Tibial artery (tissue), 4 donors: Measurements from ENCODE around the gene PLXNB1.

Experiments
- DNase-seq, 2 donors: peaks; one replicate each; pipeline ENCODE4 v3.0.0-alpha.2; 2019
- H3K27ac ChIP-seq, 2 donors: fragments of 200-600 bp; sonication (generic) in 1 of 2; 1 replicate in 1 of 2; 2 replicates in 1 of 2; pipeline ENCODE4 v1.5.1; 2018 to 2019; ENCODE audit warnings: mild to moderate bottlenecking in 1 of 2
- H3K27me3 ChIP-seq, 2 donors: fragments of 200-600 bp; sonication (generic) in 1 of 2; one replicate each; pipeline versions ENCODE4 v1.5.1 to v1.6.0; 2016 to 2019
- H3K36me3 ChIP-seq, 3 donors: fragments of 200-600 bp; sonication (generic) in 2 of 3; one replicate each; pipeline ENCODE4 v1.5.1; 2016 to 2019; ENCODE audit warnings: mild to moderate bottlenecking in 2 of 3
- H3K4me1 ChIP-seq, 4 donors: fragments of 200-600 bp; sonication (generic) in 2 of 4; 1 replicate in 3 of 4; 2 replicates in 1 of 4; pipeline ENCODE4 v1.5.1; 2016 to 2019
- H3K4me3 ChIP-seq, 2 donors: fragments of 200-600 bp; sonication (generic) in 1 of 2; 1 replicate in 1 of 2; 2 replicates in 1 of 2; pipeline ENCODE4 v1.5.1; 2018 to 2019; ENCODE audit warnings: mild to moderate bottlenecking in 2 of 2
- H3K9me3 ChIP-seq, 3 donors: fragments of 200-600 bp; sonication (generic) in 1 of 3; one replicate each; pipeline ENCODE4 v1.5.1; 2016 to 2019
- intact Hi-C: fragments of 100-400 bp; cut with DNase I; formaldehyde crosslinking; loops from one replicate; pipeline ENCODE4 v1.15.0; 2023; ENCODE audit warnings: low total_unique reads
- TF ChIP-seq, protein P1 (sequence below), 2 experiments: fragments of 200-600 bp in 1 of 2; fragments of 450-650 bp in 1 of 2; IDR thresholded peaks; one replicate each; pipeline ENCODE4 v1.5.1; 2017 to 2019; ENCODE audit warnings: antibody characterized with exemption in 2 of 2, mild to moderate bottlenecking in 1 of 2, moderate library complexity in 1 of 2

Gene PLXNB1

GRCh38 chr3:48431224-48432029 lies 1.5 kb upstream of the PLXNB1 start:
- DNase-seq, result peak; percentile 18 to 55
- TF ChIP-seq, protein P1, sequence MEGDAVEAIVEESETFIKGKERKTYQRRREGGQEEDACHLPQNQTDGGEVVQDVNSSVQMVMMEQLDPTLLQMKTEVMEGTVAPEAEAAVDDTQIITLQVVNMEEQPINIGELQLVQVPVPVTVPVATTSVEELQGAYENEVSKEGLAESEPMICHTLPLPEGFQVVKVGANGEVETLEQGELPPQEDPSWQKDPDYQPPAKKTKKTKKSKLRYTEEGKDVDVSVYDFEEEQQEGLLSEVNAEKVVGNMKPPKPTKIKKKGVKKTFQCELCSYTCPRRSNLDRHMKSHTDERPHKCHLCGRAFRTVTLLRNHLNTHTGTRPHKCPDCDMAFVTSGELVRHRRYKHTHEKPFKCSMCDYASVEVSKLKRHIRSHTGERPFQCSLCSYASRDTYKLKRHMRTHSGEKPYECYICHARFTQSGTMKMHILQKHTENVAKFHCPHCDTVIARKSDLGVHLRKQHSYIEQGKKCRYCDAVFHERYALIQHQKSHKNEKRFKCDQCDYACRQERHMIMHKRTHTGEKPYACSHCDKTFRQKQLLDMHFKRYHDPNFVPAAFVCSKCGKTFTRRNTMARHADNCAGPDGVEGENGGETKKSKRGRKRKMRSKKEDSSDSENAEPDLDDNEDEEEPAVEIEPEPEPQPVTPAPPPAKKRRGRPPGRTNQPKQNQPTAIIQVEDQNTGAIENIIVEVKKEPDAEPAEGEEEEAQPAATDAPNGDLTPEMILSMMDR (IDR thresholded peaks at IDR 0.05), result no peak
- intact Hi-C loops, result loop anchor here (10.0 kb wide), 2 partner anchors 127 to 197 kb away; partner anchors contain the start of gene NME6
- no peaks in the 10 kb centered on the region for H3K27me3 ChIP-seq
- no peak overlapping the region for H3K4me3 ChIP-seq
- peaks cover 0 to 71% (median 52%) of the 10 kb centered on the region in 4 donors for H3K4me1 ChIP-seq
- no peaks in the 10 kb centered on the region for H3K9me3 ChIP-seq
- peak overlapping the region; percentile 93 to 99 for H3K27ac ChIP-seq
- H3K36me3 ChIP-seq, result peaks cover 0 to 15% (median 0%) of the 10 kb centered on the region in 3 donors

- intact Hi-C loops, result loop anchor here (10.0 kb wide), 2 partner anchors 126 to 196 kb away; partner anchors contain the start of gene NME6
- Histone ChIP-seq H3K4me1 (peaks cover 0 to 78% (median 58%) of the 10 kb centered on the region in 4 donors), H3K4me3 (peak overlapping the region in 1 of 2 donors; percentile 87), H3K9me3 (no peaks in the 10 kb centered on the region), H3K27me3 (no peaks in the 10 kb centered on the region), H3K27ac (peak overlapping the region; percentile 93 to 99), H3K36me3 (peaks cover 0 to 15% (median 0%) of the 10 kb centered on the region in 3 donors)
- DNase-seq, result peak in 1 of 2 donors; percentile 63
- TF ChIP-seq, protein P1 (IDR thresholded peaks at IDR 0.05), result no peak
These were observed 819 bp upstream of the PLXNB1 start for GRCh38 chr3:48430708-48431101.

DNA sequence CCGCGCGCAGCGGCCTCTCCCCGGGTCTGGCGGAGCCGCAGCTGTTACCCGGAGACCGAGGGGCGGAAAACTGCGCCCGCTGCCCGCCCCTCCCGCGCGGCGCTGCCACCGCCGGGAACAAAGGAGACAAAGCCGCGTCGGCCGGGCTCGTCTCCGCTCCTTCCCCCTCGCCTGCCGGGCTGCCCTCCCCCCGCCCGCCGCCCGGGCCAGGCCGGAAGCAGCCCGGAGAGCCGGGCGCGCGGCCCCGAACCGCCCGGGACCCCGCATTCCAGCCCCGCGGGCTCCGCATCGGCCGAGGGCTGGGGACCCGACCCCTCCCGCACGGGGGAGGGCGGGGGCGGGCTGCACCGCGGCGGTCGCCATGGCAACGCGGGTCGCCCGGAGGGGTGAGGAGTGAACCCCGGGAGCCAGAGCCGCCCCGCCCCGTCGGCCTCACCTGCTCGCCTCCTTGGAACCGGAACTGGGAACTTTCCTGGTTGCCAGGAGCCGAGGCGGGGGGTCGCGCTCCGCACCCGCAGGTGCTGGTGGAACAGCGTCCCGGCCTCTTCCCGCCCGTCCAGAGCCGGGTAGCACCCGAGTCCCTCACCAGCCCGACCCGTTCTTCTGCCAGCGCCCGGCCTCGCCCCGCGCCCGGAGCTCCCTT lies 448 bp downstream of the PLXNB1 start:
- intact Hi-C loops, result no loop called here
- TF ChIP-seq, protein P1 (IDR thresholded peaks at IDR 0.05), result no peak
- Histone ChIP-seq H3K36me3 (peaks cover 0 to 15% (median 0%) of the 10 kb centered on the region in 3 donors), H3K27me3 (no peaks in the 10 kb centered on the region), H3K27ac (peak overlapping the region; percentile 93 to 99), H3K4me3 (peak overlapping the region; percentile 68 to 87), H3K4me1 (peaks cover 0 to 84% (median 64%) of the 10 kb centered on the region in 4 donors), H3K9me3 (no peaks in the 10 kb centered on the region)
- DNase-seq, result peak in 1 of 2 donors; percentile 81

DNA sequence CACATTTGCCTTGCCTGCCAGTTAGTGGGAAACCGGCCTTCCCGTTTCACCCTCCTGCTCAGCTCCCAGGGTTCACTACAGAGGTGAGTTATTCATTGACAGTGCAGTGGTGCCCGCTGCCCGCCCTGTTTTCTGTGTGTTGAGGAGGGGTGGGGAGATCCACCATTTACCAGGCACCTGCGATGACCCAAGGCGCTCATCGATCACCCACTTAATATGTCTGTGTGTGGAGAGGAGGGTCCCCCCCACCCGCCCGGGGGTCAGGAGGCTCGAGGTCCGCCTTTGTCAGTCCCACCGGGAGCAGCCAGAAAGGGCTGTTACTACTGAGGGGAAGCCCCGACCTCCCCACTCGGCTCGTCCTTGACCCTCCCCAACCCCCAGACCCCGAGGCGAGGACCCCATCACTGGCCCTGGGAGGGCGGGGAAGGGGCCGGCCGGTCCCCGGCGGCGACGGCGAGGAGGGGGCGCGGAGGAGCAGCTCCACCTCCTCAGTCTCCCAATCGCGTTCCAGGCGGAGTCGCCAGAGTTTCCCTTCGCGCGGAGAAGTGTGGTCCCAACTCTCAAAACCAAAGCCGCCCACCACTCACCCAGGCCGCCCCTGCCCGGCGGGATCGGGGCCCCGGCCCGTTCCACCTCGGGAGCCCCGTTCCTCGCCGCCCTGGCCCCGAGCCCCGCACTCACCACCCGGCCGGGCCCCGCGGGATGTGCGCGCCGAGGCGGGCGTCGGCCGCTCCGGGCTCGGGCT lies 1.1 kb downstream of the PLXNB1 start:
- intact Hi-C loops, result no loop called here
- peaks cover 0 to 19% (median 2%) of the 10 kb centered on the region in 3 donors for H3K36me3 ChIP-seq
- H3K27ac ChIP-seq, result peak overlapping the region; percentile 93 to 99

More for the DNA sequence above, 1.1 kb downstream of the PLXNB1 start:
- TF ChIP-seq, protein P1 (IDR thresholded peaks at IDR 0.05), result no peak
- peak; percentile 71 to 87 for DNase-seq
- Histone ChIP-seq H3K4me3 (peak overlapping the region; percentile 68 to 87), H3K4me1 (peaks cover 0 to 85% (median 64%) of the 10 kb centered on the region in 4 donors), H3K27me3 (no peaks in the 10 kb centered on the region), H3K9me3 (no peaks in the 10 kb centered on the region)
